ENCODE measurements around the gene WDR7.

The WDR7 gene

DNA sequence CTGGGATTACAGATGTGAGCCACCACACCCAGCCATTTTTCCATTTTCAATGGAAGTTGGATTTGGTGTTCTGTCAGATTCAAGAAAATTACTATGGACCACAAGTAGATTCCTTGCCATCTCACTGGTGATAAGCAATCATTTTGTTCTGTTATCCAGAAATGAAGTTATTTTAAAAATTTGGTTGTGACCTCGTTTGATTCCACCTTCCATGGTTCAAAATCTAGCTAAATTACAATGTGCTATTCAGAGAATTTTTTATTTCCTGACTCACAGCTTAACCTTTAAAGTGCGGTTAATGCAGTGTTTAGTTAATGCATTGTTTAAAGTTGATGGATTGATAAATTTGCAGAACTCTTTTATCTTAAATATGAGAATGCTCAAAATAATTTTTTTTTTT is 252.5 kb downstream of the WDR7 start:
- DNase-seq (ENCODE audit: low spot score) (no peak), ATAC-seq (ENCODE audit: low read depth) (no peak)
- Histone ChIP-seq H3K36me3 (ENCODE audit: low read depth) (no peaks in the 10 kb centered on the region), H3K27me3 (ENCODE audit: insufficient read depth, poor library complexity, severe bottlenecking) (no peaks in the 10 kb centered on the region), H3K9me3 (ENCODE audit: severe bottlenecking) (no peaks in the 10 kb centered on the region), H3K4me1 (ENCODE audit: insufficient read depth, poor library complexity, severe bottlenecking) (no peaks in the 10 kb centered on the region), H3K4me3 (ENCODE audit: severe bottlenecking) (no peak overlapping the region), H3K27ac (ENCODE audit: poor library complexity, severe bottlenecking) (no peak overlapping the region)
- TF ChIP-seq, protein P1, sequence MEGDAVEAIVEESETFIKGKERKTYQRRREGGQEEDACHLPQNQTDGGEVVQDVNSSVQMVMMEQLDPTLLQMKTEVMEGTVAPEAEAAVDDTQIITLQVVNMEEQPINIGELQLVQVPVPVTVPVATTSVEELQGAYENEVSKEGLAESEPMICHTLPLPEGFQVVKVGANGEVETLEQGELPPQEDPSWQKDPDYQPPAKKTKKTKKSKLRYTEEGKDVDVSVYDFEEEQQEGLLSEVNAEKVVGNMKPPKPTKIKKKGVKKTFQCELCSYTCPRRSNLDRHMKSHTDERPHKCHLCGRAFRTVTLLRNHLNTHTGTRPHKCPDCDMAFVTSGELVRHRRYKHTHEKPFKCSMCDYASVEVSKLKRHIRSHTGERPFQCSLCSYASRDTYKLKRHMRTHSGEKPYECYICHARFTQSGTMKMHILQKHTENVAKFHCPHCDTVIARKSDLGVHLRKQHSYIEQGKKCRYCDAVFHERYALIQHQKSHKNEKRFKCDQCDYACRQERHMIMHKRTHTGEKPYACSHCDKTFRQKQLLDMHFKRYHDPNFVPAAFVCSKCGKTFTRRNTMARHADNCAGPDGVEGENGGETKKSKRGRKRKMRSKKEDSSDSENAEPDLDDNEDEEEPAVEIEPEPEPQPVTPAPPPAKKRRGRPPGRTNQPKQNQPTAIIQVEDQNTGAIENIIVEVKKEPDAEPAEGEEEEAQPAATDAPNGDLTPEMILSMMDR (IDR thresholded peaks at IDR 0.05; ENCODE audit: poor library complexity, severe bottlenecking): no peak

DNA sequence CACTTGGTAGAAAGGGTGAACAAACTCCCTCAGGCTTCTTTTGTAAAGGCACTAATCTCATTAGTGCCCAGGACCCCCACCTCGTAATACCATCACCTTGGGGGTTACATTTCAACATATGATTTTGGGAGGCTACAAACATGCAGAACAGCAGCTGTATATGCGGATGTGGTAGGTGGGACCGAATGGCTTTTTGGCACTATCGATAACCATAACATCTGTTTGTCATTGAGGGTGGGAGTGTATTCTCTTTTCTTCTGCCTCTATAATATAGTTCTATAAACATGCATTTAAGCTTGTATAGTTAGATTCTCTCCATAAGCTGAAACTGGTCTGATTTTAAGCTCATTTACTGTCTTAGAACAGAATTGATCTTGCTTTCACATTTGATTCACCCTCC is 256.6 kb downstream of the WDR7 start:
- H3K27ac ChIP-seq (ENCODE audit: poor library complexity, severe bottlenecking): no peak overlapping the region
- no peaks in the 10 kb centered on the region for H3K9me3 ChIP-seq (ENCODE audit: severe bottlenecking)
- TF ChIP-seq, protein P1 (IDR thresholded peaks at IDR 0.05; ENCODE audit: poor library complexity, severe bottlenecking): no peak
- H3K4me3 ChIP-seq (ENCODE audit: severe bottlenecking): no peak overlapping the region
- ATAC-seq (ENCODE audit: low read depth) (no peak), DNase-seq (ENCODE audit: low spot score) (no peak)
- no peaks in the 10 kb centered on the region for H3K27me3 ChIP-seq (ENCODE audit: insufficient read depth, poor library complexity, severe bottlenecking)
- no peaks in the 10 kb centered on the region for H3K36me3 ChIP-seq (ENCODE audit: low read depth)
- H3K4me1 ChIP-seq (ENCODE audit: insufficient read depth, poor library complexity, severe bottlenecking): no peaks in the 10 kb centered on the region

DNA sequence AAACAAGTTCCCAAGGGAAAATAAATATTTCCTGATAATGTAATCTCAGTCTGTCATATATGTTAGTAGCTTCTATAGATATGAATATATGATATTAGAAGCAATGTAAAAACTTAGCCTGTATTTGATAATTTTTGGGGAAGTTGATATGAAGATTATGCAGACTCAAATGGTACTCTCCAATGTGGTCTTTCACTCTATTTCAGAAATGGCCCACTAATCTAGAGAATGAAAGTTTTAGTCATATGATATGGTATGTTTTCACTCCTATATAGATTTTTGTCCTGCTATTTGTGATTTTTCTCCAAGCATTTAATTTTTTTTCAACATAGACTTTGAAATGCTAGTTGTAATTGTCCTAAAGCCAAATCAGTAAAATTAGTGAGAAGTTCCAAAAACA is 259.1 kb downstream of the WDR7 start:
- ATAC-seq (ENCODE audit: low read depth): no peak
- H3K36me3 ChIP-seq (ENCODE audit: low read depth): no peaks in the 10 kb centered on the region
- no peak for DNase-seq (ENCODE audit: low spot score)

GRCh38 chr18:56910967-56911366 is 259.8 kb downstream of the WDR7 start:
- no peak for ATAC-seq (ENCODE audit: low read depth)
- Histone ChIP-seq H3K4me1 (ENCODE audit: insufficient read depth, poor library complexity, severe bottlenecking) (no peaks in the 10 kb centered on the region), H3K9me3 (ENCODE audit: severe bottlenecking) (no peaks in the 10 kb centered on the region), H3K27me3 (ENCODE audit: insufficient read depth, poor library complexity, severe bottlenecking) (no peaks in the 10 kb centered on the region), H3K27ac (ENCODE audit: poor library complexity, severe bottlenecking) (no peak overlapping the region), H3K4me3 (ENCODE audit: severe bottlenecking) (no peak overlapping the region), H3K36me3 (ENCODE audit: low read depth) (no peaks in the 10 kb centered on the region)
- TF ChIP-seq, protein P1 (IDR thresholded peaks at IDR 0.05; ENCODE audit: poor library complexity, severe bottlenecking): no peak
- no peak for DNase-seq (ENCODE audit: low spot score)

More for the DNA sequence above, 259.1 kb downstream of the WDR7 start:
- Histone ChIP-seq H3K4me3 (ENCODE audit: severe bottlenecking) (no peak overlapping the region), H3K27ac (ENCODE audit: poor library complexity, severe bottlenecking) (no peak overlapping the region), H3K4me1 (ENCODE audit: insufficient read depth, poor library complexity, severe bottlenecking) (no peaks in the 10 kb centered on the region), H3K27me3 (ENCODE audit: insufficient read depth, poor library complexity, severe bottlenecking) (no peaks in the 10 kb centered on the region), H3K9me3 (ENCODE audit: severe bottlenecking) (no peaks in the 10 kb centered on the region)
- TF ChIP-seq, protein P1 (IDR thresholded peaks at IDR 0.05; ENCODE audit: poor library complexity, severe bottlenecking): no peak

GRCh38 chr18:56913941-56914340 is 262.8 kb downstream of the WDR7 start:
- Histone ChIP-seq H3K36me3 (ENCODE audit: low read depth) (no peaks in the 10 kb centered on the region), H3K9me3 (ENCODE audit: severe bottlenecking) (no peaks in the 10 kb centered on the region), H3K4me3 (ENCODE audit: severe bottlenecking) (no peak overlapping the region), H3K4me1 (ENCODE audit: insufficient read depth, poor library complexity, severe bottlenecking) (no peaks in the 10 kb centered on the region), H3K27ac (ENCODE audit: poor library complexity, severe bottlenecking) (no peak overlapping the region), H3K27me3 (ENCODE audit: insufficient read depth, poor library complexity, severe bottlenecking) (no peaks in the 10 kb centered on the region)
- ATAC-seq (ENCODE audit: low read depth) (no peak), DNase-seq (ENCODE audit: low spot score) (no peak)
- TF ChIP-seq, protein P1 (IDR thresholded peaks at IDR 0.05; ENCODE audit: poor library complexity, severe bottlenecking): no peak
